HUES48 (cell line): Measurements from ENCODE around the gene PROSER3.

ENCODE experiments used
- H3K27ac ChIP-seq: one replicate; pipeline ENCODE4 v1.7.0; 2013; ENCODE audit warnings: low read depth, low read length, inconsistent platforms
- H3K27me3 ChIP-seq: 2 replicates; pipeline ENCODE4 v1.6.1; 2013; ENCODE audit warnings: mild to moderate bottlenecking, low read length; ENCODE audit not compliant: control insufficient read depth, insufficient read depth
- H3K36me3 ChIP-seq: 2 replicates; pipeline ENCODE4 v1.6.1; 2013; ENCODE audit warnings: low read length; ENCODE audit not compliant: control insufficient read depth, insufficient read depth
- H3K4me1 ChIP-seq: 2 replicates; pipeline ENCODE4 v1.6.1; 2013; ENCODE audit warnings: mild to moderate bottlenecking, low read length; ENCODE audit not compliant: control insufficient read depth, insufficient read depth
- H3K4me3 ChIP-seq: 2 replicates; pipeline ENCODE4 v1.5.1; 2013; ENCODE audit warnings: mild to moderate bottlenecking, low read depth, low read length
- H3K9ac ChIP-seq: 2 replicates; pipeline ENCODE4 v1.6.1; 2013; ENCODE audit warnings: mild to moderate bottlenecking, low read depth, low read length, moderate library complexity
- H3K9me3 ChIP-seq: 2 replicates; pipeline ENCODE4 v1.6.1; 2013; ENCODE audit warnings: low read length; ENCODE audit not compliant: control insufficient read depth, insufficient read depth

Gene PROSER3

DNA sequence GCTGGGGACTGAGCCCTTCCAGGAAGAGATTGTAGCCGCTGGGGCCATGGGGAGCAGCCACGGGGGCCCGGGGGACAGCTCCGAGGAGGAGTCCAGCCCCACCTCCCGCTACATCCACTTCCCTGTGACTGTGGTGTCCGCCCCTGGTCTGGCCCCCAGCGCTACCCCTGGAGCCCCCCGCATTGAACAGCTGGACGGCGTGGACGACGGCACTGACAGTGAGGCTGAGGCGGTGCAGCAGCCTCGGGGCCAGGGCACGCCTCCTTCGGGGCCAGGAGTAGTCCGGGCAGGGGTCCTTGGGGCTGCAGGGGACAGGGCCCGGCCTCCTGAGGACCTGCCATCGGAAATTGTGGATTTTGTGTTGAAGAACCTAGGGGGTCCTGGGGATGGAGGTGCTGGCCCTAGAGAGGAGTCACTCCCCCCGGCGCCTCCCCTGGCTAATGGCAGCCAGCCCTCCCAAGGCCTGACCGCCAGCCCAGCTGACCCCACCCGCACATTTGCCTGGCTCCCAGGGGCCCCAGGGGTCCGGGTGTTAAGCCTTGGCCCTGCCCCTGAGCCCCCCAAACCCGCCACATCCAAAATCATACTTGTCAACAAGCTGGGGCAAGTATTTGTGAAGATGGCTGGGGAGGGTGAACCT is 25.3 kb upstream of the PROSER3 start:
- no peaks in the 10 kb centered on the region for H3K9me3 ChIP-seq
- no peak overlapping the region for H3K4me3 ChIP-seq
- no peaks in the 10 kb centered on the region for H3K27me3 ChIP-seq
- no peak overlapping the region for H3K9ac ChIP-seq
- H3K27ac ChIP-seq, result no peak overlapping the region
- peaks cover 96% of the 10 kb centered on the region for H3K36me3 ChIP-seq
- H3K4me1 ChIP-seq, result no peaks in the 10 kb centered on the region

DNA sequence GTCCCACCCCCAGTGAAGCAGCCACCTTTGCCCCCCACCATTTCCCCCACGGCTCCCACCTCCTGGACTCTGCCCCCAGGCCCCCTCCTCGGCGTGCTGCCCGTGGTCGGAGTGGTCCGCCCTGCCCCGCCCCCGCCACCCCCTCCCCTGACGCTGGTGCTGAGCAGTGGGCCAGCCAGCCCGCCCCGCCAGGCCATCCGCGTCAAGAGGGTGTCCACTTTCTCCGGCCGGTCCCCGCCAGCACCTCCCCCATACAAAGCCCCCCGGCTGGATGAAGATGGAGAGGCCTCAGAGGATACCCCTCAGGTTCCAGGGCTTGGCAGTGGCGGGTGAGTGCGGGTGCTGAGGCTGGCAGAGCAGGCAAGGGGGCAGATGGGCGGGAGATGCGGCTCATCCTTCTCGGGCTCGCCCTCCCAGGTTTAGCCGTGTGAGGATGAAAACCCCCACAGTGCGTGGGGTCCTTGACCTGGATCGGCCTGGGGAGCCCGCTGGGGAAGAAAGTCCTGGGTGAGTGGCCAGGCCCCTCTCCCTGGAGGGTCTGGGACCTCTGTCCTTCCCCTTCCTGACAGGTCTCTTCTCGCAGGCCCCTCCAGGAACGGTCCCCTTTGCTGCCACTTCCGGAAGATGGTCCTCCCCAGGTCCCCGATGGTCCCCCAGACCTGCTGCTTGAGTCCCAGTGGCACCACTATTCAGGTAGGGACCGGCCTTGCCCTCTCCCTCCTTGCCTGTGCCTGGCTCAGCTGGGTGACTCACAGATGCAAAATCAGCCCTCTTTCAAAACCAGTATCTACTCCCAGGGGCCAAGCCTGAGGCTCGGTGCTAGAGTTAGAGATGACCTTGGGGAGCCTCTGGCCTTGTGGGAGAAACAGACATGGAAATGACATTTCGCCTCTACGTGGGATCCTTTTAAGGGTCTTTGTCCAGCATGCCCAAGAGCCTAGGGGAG is 24.5 kb upstream of the PROSER3 start:
- H3K27ac ChIP-seq, result no peak overlapping the region
- H3K9ac ChIP-seq, result no peak overlapping the region
- no peaks in the 10 kb centered on the region for H3K9me3 ChIP-seq
- no peaks in the 10 kb centered on the region for H3K27me3 ChIP-seq
- no peaks in the 10 kb centered on the region for H3K4me1 ChIP-seq
- H3K36me3 ChIP-seq, result peaks cover 96% of the 10 kb centered on the region
- no peak overlapping the region for H3K4me3 ChIP-seq

DNA sequence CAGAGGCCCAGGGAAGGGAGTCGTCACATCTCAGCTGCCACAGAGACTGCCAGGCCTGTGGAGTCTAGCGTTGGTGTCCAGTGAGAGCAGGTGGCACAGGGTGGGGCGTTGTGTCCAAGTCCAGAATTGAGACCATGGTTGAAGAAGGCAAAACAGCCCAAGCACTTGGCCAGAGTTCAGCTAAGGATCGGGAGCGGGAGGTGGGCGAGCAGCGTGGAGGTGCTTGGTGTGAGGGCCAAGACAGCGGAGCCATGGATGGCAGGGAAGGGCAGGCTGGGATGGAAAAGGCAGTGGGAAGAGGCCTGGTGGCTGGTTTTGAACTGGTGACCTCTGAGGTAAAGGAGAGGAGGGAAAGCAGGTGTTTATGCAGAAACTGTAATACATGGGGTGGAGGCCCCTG is 23.7 kb upstream of the PROSER3 start:
- H3K9ac ChIP-seq, result no peak overlapping the region
- no peaks in the 10 kb centered on the region for H3K4me1 ChIP-seq
- H3K36me3 ChIP-seq, result peaks cover 96% of the 10 kb centered on the region
- no peak overlapping the region for H3K27ac ChIP-seq
- no peak overlapping the region for H3K4me3 ChIP-seq
- H3K9me3 ChIP-seq, result no peaks in the 10 kb centered on the region
- no peaks in the 10 kb centered on the region for H3K27me3 ChIP-seq

DNA sequence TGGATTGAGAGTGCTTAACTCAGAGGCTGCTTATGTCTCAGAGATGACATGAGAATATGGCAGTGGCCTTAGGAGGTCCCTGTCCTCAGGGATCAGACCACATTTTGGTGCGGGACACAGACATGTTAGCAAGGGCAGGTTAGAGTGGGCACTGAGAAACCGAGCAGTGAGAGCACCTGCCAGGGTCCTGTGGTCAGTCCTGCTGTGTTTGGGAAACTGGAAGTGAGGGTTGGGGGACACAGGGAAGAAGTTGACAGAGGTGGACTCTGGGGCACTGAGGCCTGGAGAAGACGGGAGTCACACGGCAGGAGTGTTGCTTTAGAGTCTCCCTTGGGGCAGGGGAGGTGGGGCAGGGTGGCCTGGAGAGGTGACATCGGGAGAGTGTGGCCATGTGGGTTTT is 23.1 kb upstream of the PROSER3 start:
- H3K4me1 ChIP-seq, result no peaks in the 10 kb centered on the region
- no peak overlapping the region for H3K9ac ChIP-seq
- H3K27me3 ChIP-seq, result no peaks in the 10 kb centered on the region
- H3K27ac ChIP-seq, result no peak overlapping the region
- H3K36me3 ChIP-seq, result peaks cover 90% of the 10 kb centered on the region
- H3K4me3 ChIP-seq, result no peak overlapping the region
- no peaks in the 10 kb centered on the region for H3K9me3 ChIP-seq

DNA sequence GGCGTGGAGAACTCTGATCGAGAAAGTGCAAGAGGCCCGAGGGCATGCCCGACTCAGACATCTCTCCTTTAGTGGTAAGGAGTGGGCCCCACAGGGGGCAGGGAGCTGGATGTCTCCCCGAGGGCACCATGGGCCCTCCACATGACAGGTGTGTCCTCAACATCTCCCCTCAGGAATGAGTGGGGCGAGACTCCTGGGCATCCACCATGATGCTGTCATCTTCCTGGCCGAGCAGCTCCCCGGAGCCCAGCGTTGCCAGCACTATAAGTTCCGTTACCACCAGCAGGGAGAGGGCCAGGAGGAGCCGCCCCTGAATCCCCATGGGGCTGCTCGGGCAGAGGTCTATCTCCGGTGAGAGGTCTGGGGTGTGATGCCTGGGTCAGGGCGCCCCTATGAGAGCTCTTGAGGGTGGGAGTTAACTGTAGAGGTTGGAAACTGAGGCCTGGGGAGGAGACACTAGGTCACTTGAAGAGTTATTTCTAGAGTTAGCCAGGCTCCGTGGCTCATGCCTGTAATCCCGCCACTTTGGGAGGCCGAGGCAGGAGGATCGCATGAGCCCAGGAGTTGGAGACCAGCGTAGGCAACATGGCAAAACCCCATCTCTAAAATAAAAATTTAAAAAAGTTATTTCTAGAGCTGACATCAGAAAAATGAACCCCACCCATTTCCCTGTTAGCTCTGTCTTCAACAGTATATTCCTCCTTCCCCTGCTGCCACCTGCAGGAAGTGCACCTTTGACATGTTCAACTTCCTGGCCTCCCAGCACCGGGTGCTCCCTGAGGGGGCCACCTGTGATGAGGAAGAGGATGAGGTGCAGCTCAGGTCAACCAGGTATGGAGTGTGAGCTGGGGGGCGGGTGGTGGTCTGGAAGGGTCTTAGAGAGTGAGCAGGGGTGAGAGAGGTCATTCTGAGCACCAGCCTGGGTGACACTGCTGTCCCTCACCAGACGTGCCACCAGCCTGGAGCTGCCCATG is 20.8 kb upstream of the PROSER3 start:
- Histone ChIP-seq H3K27me3 (no peaks in the 10 kb centered on the region), H3K9ac (no peak overlapping the region), H3K27ac (no peak overlapping the region), H3K36me3 (peaks cover 67% of the 10 kb centered on the region), H3K9me3 (no peaks in the 10 kb centered on the region), H3K4me3 (no peak overlapping the region), H3K4me1 (no peaks in the 10 kb centered on the region)

DNA sequence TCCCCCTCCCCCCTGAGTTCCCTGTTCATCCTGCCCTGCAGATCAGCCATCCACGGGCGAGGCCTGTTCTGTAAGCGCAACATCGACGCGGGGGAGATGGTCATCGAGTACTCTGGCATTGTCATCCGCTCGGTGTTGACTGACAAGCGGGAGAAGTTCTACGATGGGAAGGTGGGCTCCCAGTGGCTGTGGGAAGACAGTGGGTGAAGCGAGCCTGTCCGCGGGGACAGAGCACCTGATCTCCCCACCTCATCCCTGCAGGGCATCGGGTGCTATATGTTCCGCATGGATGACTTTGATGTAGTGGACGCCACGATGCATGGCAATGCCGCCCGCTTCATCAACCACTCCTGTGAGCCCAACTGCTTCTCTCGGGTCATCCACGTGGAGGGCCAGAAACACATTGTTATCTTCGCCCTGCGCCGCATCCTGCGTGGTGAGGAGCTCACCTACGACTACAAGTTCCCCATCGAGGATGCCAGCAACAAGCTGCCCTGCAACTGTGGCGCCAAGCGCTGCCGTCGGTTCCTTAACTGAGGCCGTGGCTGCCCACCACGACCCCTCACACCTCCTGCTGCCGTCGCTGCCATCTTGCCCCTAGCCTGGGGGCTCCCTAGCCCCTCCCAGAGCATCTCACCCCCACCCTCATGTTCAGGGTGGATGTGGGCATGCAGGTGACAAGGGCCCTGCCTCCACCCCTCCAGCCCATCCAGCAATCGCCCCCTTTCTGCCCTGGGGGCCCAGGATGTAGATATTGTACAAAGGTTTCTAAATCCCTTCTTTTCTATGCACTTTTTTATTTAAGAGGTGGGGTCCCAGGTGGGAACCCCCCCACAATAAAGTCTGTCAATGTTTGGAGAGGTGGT is 19.7 kb upstream of the PROSER3 start:
- H3K9ac ChIP-seq, result no peak overlapping the region
- H3K4me1 ChIP-seq, result no peaks in the 10 kb centered on the region
- H3K9me3 ChIP-seq, result no peaks in the 10 kb centered on the region
- no peak overlapping the region for H3K27ac ChIP-seq
- H3K36me3 ChIP-seq, result peaks cover 59% of the 10 kb centered on the region
- H3K4me3 ChIP-seq, result no peak overlapping the region
- H3K27me3 ChIP-seq, result no peaks in the 10 kb centered on the region

DNA sequence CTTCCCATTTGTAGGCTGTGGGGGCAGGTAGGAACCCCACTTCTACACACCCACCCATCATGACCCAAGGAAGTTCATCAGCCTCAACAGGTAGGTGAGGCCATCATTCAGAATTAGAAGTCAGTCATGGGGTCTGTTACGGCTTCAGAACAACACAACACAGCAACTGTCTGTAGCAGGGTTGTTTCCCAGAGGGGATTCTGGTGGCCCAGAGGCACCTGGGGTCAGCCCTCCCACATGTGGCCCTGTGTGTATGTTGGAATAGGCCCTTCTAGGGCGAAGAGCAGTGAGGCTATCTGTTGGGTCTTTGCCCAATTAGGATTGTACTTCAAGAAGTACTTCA is 19.1 kb upstream of the PROSER3 start:
- H3K4me3 ChIP-seq, result no peak overlapping the region
- H3K27me3 ChIP-seq, result no peaks in the 10 kb centered on the region
- no peaks in the 10 kb centered on the region for H3K9me3 ChIP-seq
- peaks cover 53% of the 10 kb centered on the region for H3K36me3 ChIP-seq
- no peak overlapping the region for H3K27ac ChIP-seq
- H3K4me1 ChIP-seq, result no peaks in the 10 kb centered on the region
- H3K9ac ChIP-seq, result no peak overlapping the region

DNA sequence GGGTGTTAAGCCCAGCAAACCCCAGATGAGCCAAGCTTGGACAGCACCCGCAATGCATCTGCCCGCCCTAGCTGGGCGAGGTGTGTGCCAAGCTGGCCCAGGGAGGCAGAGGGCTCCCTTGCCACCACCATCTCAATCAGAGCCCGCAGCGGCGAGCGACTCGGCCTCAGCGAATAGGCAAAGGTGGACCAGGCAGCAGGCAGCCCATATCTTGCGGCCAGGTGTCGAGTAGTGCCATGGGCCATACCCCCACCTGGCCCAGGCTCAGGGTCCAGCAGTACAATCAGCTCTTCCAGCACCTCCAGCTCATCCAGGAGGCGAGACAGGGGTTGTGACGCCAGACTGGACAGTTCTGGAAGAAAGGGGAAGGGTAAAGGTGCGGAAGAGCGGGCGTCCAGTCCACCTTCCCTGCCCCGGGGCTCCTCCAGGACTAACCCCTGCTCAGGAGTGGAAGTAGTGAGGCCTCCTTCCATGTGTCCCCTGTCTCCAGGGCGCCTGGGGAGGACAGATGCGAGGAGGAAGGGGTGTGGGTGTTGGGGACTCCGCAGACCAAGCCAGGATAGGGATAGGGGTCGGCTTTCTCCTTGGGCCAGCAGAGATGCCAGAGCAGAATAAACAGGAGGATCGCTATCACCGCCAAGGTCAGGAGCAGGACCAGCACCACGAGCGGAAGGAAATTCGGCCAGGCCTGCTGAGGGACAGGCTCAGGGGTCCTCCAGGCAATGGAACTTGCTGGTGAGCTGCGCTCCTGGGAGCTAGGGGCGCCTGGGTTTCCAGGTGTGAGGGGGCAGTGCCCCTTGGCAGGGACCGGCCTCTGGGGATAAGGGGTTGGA is 18.5 kb upstream of the PROSER3 start:
- Histone ChIP-seq H3K4me1 (no peaks in the 10 kb centered on the region), H3K9me3 (no peaks in the 10 kb centered on the region), H3K27ac (peak overlapping the region; percentile 83), H3K27me3 (no peaks in the 10 kb centered on the region), H3K4me3 (peak overlapping the region; percentile 86), H3K36me3 (peaks cover 46% of the 10 kb centered on the region), H3K9ac (peak overlapping the region; percentile 27; the same call in 1 of the 2 replicates)

DNA sequence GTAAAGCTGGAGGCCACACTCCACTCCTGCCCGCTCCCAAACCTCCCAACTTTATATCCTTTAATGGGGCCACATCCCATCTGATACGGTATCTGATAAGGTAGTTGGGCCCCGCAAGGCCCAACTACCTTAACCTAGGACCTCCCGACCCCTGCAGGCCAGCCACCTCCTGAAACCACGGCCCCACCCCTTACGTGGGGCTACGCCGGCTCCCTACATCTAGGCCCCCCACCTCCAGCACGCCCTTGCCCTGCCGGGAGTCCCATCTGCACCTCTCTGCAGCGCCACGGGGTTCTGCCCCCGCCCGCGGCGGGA is 17.9 kb upstream of the PROSER3 start:
- Histone ChIP-seq H3K4me1 (no peaks in the 10 kb centered on the region), H3K36me3 (peaks cover 41% of the 10 kb centered on the region), H3K27me3 (no peaks in the 10 kb centered on the region), H3K4me3 (peak overlapping the region; percentile 86), H3K27ac (peak overlapping the region; percentile 83), H3K9me3 (no peaks in the 10 kb centered on the region), H3K9ac (peak overlapping the region; percentile 27)
